Activated T-helper 1 cell treated with anti-CD3 and anti-CD28 coated beads, Interleukin-12 subunit alpha, Interleukin-12 subunit beta, Interleukin-2, Interleukin-4 antibody, amounts not matched to agents 30 ng/mL and 10 ng/mL and 1 ng/mL, durations not matched to agents 14 hours and 24 hours and 36 hours (primary cell): Measurements from ENCODE around the gene MOGAT3. TPM values are rescaled to one million over a fixed set of nuclear protein-coding genes. Genes with fewer than 3 reads are reported as not detected.
A peak's percentile ranks its signal among the peaks of the same experiment; 100 is the strongest.
"Not testable (repeated sequence)": the region's sequence is repeated elsewhere in the genome, so short reads cannot be mapped to it uniquely, and the experiment has no call there.

Source experiments
- DNase-seq: peaks from one replicate; pipeline ENCODE4 v3.0.0; 2021; ENCODE audit warnings: low spot score
- H3K27ac Mint-ChIP-seq: one replicate; pipeline ENCODE4 v1.8.0; 2021; ENCODE audit warnings: mild to moderate bottlenecking, mixed read lengths
- H3K27me3 Mint-ChIP-seq: one replicate; pipeline ENCODE4 v1.8.0; 2022; ENCODE audit warnings: mild to moderate bottlenecking, moderate library complexity, mixed read lengths; ENCODE audit not compliant: insufficient read depth
- H3K36me3 Mint-ChIP-seq: one replicate; pipeline ENCODE4 v1.8.0; 2021; ENCODE audit warnings: low read depth, mixed read lengths
- H3K4me1 Mint-ChIP-seq: one replicate; pipeline ENCODE4 v1.8.0; 2021; ENCODE audit warnings: low read depth, mixed read lengths
- H3K4me3 Mint-ChIP-seq: one replicate; pipeline ENCODE4 v1.8.0; 2021; ENCODE audit warnings: mild to moderate bottlenecking, moderate library complexity, mixed read lengths
- H3K9me3 Mint-ChIP-seq: one replicate; pipeline ENCODE4 v1.8.0; 2021; ENCODE audit warnings: mixed read lengths
- intact Hi-C: fragments of 100-400 bp; cut with micrococcal nuclease; formaldehyde crosslinking; loops from one replicate; pipeline ENCODE4 v1.15.1; 2024
- total RNA-seq: library from RNA; stranded (reverse); gene quantifications from 2 replicates; pipeline ENCODE4 v1.2.3, GENCODE V29; 2022

The MOGAT3 gene
- total RNA-seq, 1 donor from 2014 or later, result not detected

DNA sequence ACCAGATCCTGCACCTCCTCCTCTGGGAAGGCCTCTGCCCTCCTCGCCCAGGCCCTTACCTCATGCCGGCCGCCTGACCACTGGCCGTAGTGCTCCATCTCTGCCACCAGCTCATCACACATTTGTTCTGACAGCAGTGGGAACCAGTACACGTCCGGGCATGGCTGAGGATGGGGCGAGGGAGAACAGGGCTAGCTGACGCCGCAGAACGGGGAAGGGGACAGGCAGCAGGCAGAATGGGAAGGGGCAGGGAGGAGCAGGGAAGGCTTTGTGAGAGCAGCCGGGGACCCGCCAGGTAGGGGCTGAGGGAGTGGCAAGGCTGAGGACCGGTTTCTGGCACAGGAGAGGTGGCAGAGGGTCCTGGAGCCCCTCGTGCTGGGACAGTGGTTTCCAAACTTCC, 8.0 kb upstream of the MOGAT3 start:
- H3K4me1 Mint-ChIP-seq, result peaks cover 6% of the 10 kb centered on the region
- intact Hi-C loops, result no loop called here
- H3K27ac Mint-ChIP-seq, result no peak overlapping the region
- H3K4me3 Mint-ChIP-seq, result no peak overlapping the region
- peaks cover under 1% of the 10 kb centered on the region for H3K27me3 Mint-ChIP-seq
- no peaks in the 10 kb centered on the region for H3K9me3 Mint-ChIP-seq
- peaks cover 9% of the 10 kb centered on the region for H3K36me3 Mint-ChIP-seq
- DNase-seq, result no peak

DNA sequence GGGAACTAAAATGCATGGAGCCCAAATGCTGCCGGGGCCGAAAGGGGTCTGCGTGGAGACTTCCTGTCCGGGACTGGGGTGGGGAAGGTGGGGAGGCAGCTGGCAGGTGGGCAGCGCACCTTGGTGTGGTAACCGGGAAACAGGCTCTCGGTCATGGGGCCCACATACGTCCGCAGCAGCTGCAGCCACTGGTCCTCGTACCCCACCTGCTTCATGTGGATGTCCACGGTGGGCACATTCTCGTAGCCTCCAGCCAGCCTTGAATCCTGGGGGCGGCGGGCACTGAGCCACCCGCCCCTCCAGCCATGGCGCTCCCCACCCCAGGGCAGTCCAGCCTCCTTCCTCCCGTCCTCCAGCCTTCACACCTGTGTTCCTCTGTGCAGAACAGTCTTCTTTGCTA, 6.6 kb upstream of the MOGAT3 start:
- no peak overlapping the region for H3K27ac Mint-ChIP-seq
- intact Hi-C loops, result no loop called here
- DNase-seq, result no peak
- H3K4me1 Mint-ChIP-seq, result peaks cover 8% of the 10 kb centered on the region
- H3K4me3 Mint-ChIP-seq, result no peak overlapping the region
- peaks cover 9% of the 10 kb centered on the region for H3K27me3 Mint-ChIP-seq
- H3K36me3 Mint-ChIP-seq, result peaks cover 9% of the 10 kb centered on the region
- H3K9me3 Mint-ChIP-seq, result no peaks in the 10 kb centered on the region

DNA sequence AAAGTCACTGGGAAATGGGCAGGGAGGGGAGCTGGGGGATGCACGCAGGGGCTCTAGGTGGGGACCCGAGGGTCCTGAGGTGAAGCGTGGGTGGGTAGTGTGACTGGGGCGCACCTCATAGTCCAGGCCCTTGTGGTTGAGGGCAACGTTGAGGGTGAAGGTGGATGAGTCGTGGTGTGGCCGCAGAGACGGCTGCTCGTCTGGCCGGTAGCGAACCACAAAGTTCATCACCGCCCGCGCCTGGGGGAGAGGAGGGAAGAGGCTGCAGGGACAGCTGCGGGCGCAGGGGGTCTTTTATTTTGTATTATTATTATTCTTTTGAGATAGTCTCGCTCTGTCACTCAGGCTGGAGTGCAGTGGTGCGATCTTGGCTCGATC, 5.8 kb upstream of the MOGAT3 start:
- DNase-seq, result no peak
- H3K36me3 Mint-ChIP-seq, result peaks cover 9% of the 10 kb centered on the region
- peaks cover 10% of the 10 kb centered on the region for H3K27me3 Mint-ChIP-seq
- H3K4me3 Mint-ChIP-seq, result no peak overlapping the region
- no peaks in the 10 kb centered on the region for H3K9me3 Mint-ChIP-seq
- intact Hi-C loops, result no loop called here
- no peak overlapping the region for H3K27ac Mint-ChIP-seq
- H3K4me1 Mint-ChIP-seq, result peaks cover 8% of the 10 kb centered on the region

- Mint-ChIP-seq H3K27ac (no peak overlapping the region), H3K36me3 (peaks cover 9% of the 10 kb centered on the region), H3K9me3 (no peaks in the 10 kb centered on the region), H3K4me3 (no peak overlapping the region), H3K4me1 (peaks cover 8% of the 10 kb centered on the region), H3K27me3 (peaks cover 13% of the 10 kb centered on the region)
- no peak for DNase-seq
- intact Hi-C loops, result no loop called here
Measured at GRCh38 chr7:101205901-101206664, 5.2 kb upstream of the MOGAT3 start.

GRCh38 chr7:101203740-101204738, 3.2 kb upstream of the MOGAT3 start:
- DNase-seq, result peak; percentile 11
- Mint-ChIP-seq H3K27ac (peak overlapping the region; percentile 78), H3K27me3 (peaks cover 23% of the 10 kb centered on the region), H3K4me3 (peak overlapping the region; percentile 65)
- intact Hi-C loops, H3K36me3 Mint-ChIP-seq, H3K4me1 Mint-ChIP-seq, H3K9me3 Mint-ChIP-seq: not testable (repeated sequence)

GRCh38 chr7:101202603-101202918, 1.7 kb upstream of the MOGAT3 start:
- Mint-ChIP-seq H3K36me3 (no peaks in the 10 kb centered on the region), H3K27me3 (peaks cover 25% of the 10 kb centered on the region), H3K4me1 (peaks cover 8% of the 10 kb centered on the region), H3K4me3 (no peak overlapping the region), H3K27ac (no peak overlapping the region), H3K9me3 (no peaks in the 10 kb centered on the region)
- intact Hi-C loops, result no loop called here
- DNase-seq, result no peak

DNA sequence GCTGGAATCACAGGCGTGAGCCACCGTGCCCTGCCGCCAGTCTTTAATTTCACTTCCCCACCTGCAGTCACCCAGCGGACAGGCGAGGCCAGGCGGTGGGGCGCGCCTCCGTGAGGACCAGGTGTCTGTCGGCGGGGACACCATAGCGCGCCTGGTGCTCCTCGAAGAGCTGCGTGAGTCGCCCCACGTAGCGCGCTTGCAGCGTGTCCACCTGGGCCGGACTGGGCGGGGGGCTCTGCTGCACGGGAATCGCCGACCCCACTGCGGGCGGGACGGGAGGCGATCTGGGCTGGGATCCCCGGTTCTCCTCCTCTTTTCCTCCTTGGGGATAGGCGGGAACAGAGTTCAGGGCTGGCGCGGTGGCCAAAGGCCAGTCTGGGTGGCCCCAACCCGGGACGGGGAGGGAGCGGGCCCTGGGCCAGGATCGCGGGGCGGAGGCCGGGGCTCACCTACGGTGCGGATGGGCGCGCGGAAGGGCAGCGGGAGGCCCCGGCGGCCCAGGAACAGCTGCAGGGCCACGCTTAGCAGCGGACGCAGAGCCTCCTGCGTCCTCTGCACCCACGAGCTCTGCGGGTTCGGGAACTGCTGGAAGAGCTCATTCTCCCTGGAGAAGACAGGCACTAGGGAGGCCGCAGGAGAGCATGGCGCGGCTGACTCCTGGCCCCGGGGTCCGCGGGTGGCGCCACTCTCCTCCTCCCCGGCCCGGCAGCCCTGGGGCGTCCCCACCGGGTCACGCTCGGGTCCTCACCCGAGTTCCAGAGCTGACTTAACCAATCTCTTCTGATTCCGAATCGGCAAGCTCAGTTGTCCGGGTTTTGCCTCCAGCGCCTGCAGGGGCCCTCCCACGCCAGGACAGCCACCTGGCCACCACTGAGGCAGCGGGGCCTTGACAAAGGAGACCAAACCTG, 1.1 kb upstream of the MOGAT3 start:
- Mint-ChIP-seq H3K9me3 (no peaks in the 10 kb centered on the region), H3K4me1 (peaks cover 8% of the 10 kb centered on the region), H3K4me3 (no peak overlapping the region), H3K27me3 (peaks cover 29% of the 10 kb centered on the region), H3K36me3 (no peaks in the 10 kb centered on the region), H3K27ac (no peak overlapping the region)
- intact Hi-C loops, result no loop called here
- DNase-seq, result no peak

DNA sequence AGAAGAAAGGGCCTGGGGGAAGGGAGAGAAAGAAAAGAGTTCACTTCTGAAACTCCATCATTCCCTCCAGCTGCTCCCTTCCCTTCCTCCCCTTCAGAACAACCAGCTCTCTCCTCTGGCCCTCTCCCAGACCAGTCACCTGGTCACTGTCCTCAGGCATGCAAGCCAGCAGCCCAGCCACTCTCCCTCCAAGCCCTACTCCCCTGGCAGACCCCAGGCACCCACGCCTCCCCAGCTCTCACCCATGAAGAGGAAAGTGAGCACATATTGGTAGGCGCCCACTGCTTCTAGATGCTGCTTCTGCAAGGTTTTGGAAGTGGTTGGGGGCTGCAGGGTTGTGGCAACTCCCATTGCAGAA, 353 bp downstream of the MOGAT3 start:
- DNase-seq, result no peak
- peaks cover 8% of the 10 kb centered on the region for H3K4me1 Mint-ChIP-seq
- H3K27ac Mint-ChIP-seq, result no peak overlapping the region
- H3K9me3 Mint-ChIP-seq, result no peaks in the 10 kb centered on the region
- no peak overlapping the region for H3K4me3 Mint-ChIP-seq
- H3K36me3 Mint-ChIP-seq, result no peaks in the 10 kb centered on the region
- intact Hi-C loops, result no loop called here
- peaks cover 29% of the 10 kb centered on the region for H3K27me3 Mint-ChIP-seq

GRCh38 chr7:101199522-101199921, 1.3 kb downstream of the MOGAT3 start:
- H3K4me1 Mint-ChIP-seq, intact Hi-C loops, H3K27ac Mint-ChIP-seq, DNase-seq, H3K4me3 Mint-ChIP-seq, H3K9me3 Mint-ChIP-seq, H3K36me3 Mint-ChIP-seq: not testable (repeated sequence)
- peaks cover 29% of the 10 kb centered on the region for H3K27me3 Mint-ChIP-seq

DNA sequence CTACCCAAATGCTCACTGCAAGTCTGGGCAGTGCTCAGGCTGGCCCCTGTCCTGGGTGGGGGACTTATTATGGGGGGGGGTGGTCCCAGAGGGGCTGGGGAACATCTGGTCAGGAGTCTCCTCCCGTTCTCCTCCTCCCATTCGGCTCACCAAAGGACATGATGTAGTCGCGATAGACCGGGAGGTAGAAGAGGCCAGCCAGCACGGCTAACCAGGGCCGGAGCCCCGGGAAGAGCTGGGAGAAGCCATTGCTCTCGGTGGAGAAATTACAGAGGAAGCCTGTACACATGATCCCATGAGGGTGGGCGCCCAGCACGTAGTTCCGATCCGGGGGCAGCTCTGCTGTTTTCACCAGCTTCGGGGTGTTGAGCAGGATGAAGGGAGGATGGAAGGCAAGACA, 2.4 kb downstream of the MOGAT3 start:
- peaks cover 27% of the 10 kb centered on the region for H3K27me3 Mint-ChIP-seq
- intact Hi-C loops, result no loop called here
- H3K36me3 Mint-ChIP-seq, result no peaks in the 10 kb centered on the region
- no peak overlapping the region for H3K27ac Mint-ChIP-seq
- no peaks in the 10 kb centered on the region for H3K4me1 Mint-ChIP-seq
- DNase-seq, result no peak
- H3K9me3 Mint-ChIP-seq, result no peaks in the 10 kb centered on the region
- no peak overlapping the region for H3K4me3 Mint-ChIP-seq

DNA sequence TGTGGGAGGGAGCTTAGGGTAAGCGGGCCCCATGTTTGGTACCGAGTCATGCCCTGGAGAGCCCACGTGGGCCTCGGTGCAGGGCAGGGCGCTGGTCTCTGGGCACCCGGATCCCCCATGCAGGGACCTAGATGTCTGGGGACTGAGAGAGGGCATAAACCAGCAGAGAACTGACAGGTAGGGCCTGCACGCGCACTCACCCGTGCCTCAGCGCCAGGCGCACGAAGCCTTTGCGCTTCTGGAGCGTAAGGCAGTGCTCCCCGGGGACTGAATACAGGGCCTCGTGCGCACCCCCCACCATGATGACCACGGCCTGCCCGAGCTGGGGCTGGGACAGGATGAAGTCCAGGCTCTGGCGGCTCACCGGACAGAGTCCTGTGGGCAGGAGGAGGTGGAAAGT, 2.8 kb downstream of the MOGAT3 start:
- Mint-ChIP-seq H3K27me3 (peaks cover 26% of the 10 kb centered on the region), H3K4me3 (no peak overlapping the region), H3K9me3 (no peaks in the 10 kb centered on the region), H3K27ac (no peak overlapping the region), H3K4me1 (no peaks in the 10 kb centered on the region), H3K36me3 (no peaks in the 10 kb centered on the region)
- intact Hi-C loops, result no loop called here
- DNase-seq, result no peak

DNA sequence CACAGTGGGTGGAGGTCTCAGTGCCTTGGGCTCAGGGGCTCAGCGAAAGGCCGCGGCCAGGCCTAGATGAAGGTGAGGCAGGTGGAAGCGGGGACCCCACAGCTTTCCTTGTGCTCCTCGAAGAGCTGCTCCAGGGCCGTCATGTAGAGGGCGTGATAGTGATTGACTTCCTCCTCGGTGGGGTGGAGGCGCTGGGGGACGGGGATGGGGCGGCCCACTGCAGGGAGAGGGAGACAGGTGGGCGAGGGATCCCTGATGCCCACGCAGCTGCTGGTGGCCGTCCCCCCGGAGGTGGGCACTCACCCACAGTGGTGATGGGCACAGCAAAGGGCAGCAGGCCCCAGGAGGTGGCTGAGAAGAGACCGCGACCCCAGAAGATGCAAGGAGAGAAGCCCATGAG, 5.0 kb downstream of the MOGAT3 start:
- H3K9me3 Mint-ChIP-seq, result no peaks in the 10 kb centered on the region
- peaks cover 5% of the 10 kb centered on the region for H3K4me1 Mint-ChIP-seq
- peaks cover 18% of the 10 kb centered on the region for H3K27me3 Mint-ChIP-seq
- H3K27ac Mint-ChIP-seq, result no peak overlapping the region
- H3K36me3 Mint-ChIP-seq, result no peaks in the 10 kb centered on the region
- DNase-seq, result no peak
- intact Hi-C loops, result no loop called here
- no peak overlapping the region for H3K4me3 Mint-ChIP-seq
